WTC11 (cell line): Measurements from ENCODE around the gene SAPCD2. TPM values are rescaled to one million over a fixed set of nuclear protein-coding genes. Genes with fewer than 3 reads are reported as not detected.

Experiments used
- ATAC-seq: fragments of 200-7000 bp; cut with Tn5 transposase; 2 replicates; pipeline ENCODE4 v1.10.0; 2021; ENCODE audit warnings: mild to moderate bottlenecking, moderate library complexity
- CTCF ChIA-PET: fragments of 300-600 bp; sonication (Branson Sonifier 250); formaldehyde crosslinking; loops from one replicate; lab custom pipeline; 2021; ENCODE audit warnings: antibody characterized with exemption; lab: Charles Lee
- POLR2A ChIA-PET: fragments of 350-600 bp; sonication (Branson Sonifier 250); formaldehyde crosslinking; loops from one replicate; lab custom pipeline; 2021; ENCODE audit warnings: antibody characterized with exemption; lab: Charles Lee
- DNase-seq: peaks from one replicate; pipeline ENCODE4 v3.0.0; 2021; ENCODE audit warnings: low spot score
- H3K27ac Mint-ChIP-seq: 2 replicates; pipeline ENCODE4 v1.8.0; 2021; ENCODE audit warnings: mixed read lengths
- H3K27me3 Mint-ChIP-seq: 2 replicates; pipeline ENCODE4 v1.8.0; 2021; ENCODE audit warnings: low read depth, mild to moderate bottlenecking, moderate library complexity, mixed read lengths
- H3K36me3 Mint-ChIP-seq: 2 replicates; pipeline ENCODE4 v1.8.0; 2021; ENCODE audit warnings: mixed read lengths
- H3K4me1 Mint-ChIP-seq: 2 replicates; pipeline ENCODE4 v1.8.0; 2022; ENCODE audit warnings: mixed read lengths
- H3K4me3 Mint-ChIP-seq: 2 replicates; pipeline ENCODE4 v1.8.0; 2021; ENCODE audit warnings: mild to moderate bottlenecking, moderate library complexity, mixed read lengths
- H3K9me3 Mint-ChIP-seq: 2 replicates; pipeline ENCODE4 v1.8.0; 2021; ENCODE audit warnings: mixed read lengths
- CREB1 ChIP-seq: sonication (generic); formaldehyde crosslinking; IDR thresholded peaks from 2 replicates; pipeline ENCODE4 v1.8.0; 2023; ENCODE audit warnings: mild to moderate bottlenecking, missing genetic modification reagents
- CREM ChIP-seq: sonication (generic); formaldehyde crosslinking; IDR thresholded peaks from 2 replicates; pipeline ENCODE4 v1.8.1; 2022; ENCODE audit warnings: mild to moderate bottlenecking, missing genetic modification reagents, moderate library complexity
- ELF4 ChIP-seq: sonication (generic); formaldehyde crosslinking; IDR thresholded peaks from 2 replicates; pipeline ENCODE4 v1.8.1; 2022; ENCODE audit warnings: low read depth, mild to moderate bottlenecking, moderate library complexity, missing genetic modification reagents
- ETV6 ChIP-seq: sonication (generic); formaldehyde crosslinking; IDR thresholded peaks from 2 replicates; pipeline ENCODE4 v1.8.1; 2022; ENCODE audit warnings: mild to moderate bottlenecking, missing genetic modification reagents
- HMGA2 ChIP-seq: fragments of 250-450 bp; sonication (Bioruptor Pico); IDR thresholded peaks from 2 replicates; pipeline ENCODE4 v1.4.0; 2021; ENCODE audit warnings: mild to moderate bottlenecking, moderate library complexity
- JUN ChIP-seq: sonication (generic); formaldehyde crosslinking; IDR thresholded peaks from 2 replicates; pipeline ENCODE4 v1.8.0; 2023; ENCODE audit warnings: mild to moderate bottlenecking, missing genetic modification reagents
- KAT7 ChIP-seq: sonication (generic); formaldehyde crosslinking; IDR thresholded peaks from 2 replicates; pipeline ENCODE4 v1.8.1; 2023; ENCODE audit warnings: missing genetic modification reagents, mild to moderate bottlenecking, borderline replicate concordance
- MXD4 ChIP-seq: fragments of 250-450 bp; sonication (Bioruptor Pico); IDR thresholded peaks from 2 replicates; pipeline ENCODE4 v1.8.0; 2021; ENCODE audit warnings: mild to moderate bottlenecking, moderate library complexity, borderline replicate concordance
- SMAD3 ChIP-seq: sonication (generic); formaldehyde crosslinking; IDR thresholded peaks from 2 replicates; pipeline ENCODE4 v1.8.0; 2022; ENCODE audit warnings: missing genetic modification reagents, mild to moderate bottlenecking, borderline replicate concordance
- ZNF232 ChIP-seq: sonication (generic); formaldehyde crosslinking; IDR thresholded peaks from 2 replicates; pipeline ENCODE4 v1.8.0; 2022; ENCODE audit warnings: mild to moderate bottlenecking, missing genetic modification reagents
- ZNF396 ChIP-seq: fragments of 250-450 bp; sonication (Bioruptor Pico); IDR thresholded peaks from 2 replicates; pipeline ENCODE4 v1.8.0; 2021; ENCODE audit warnings: mild to moderate bottlenecking, moderate library complexity, borderline replicate concordance
- ZNF416 ChIP-seq: fragments of 250-450 bp; sonication (Bioruptor Pico); IDR thresholded peaks from 2 replicates; pipeline ENCODE4 v1.9.0; 2021; ENCODE audit warnings: mild to moderate bottlenecking, inconsistent platforms
- total RNA-seq: library from RNA; stranded (reverse); gene quantifications from 3 replicates; pipeline ENCODE4 v1.2.3, GENCODE V29; 2021
- TF ChIP-seq, protein P1 (sequence below): sonication (generic); formaldehyde crosslinking; IDR thresholded peaks from 2 replicates; pipeline ENCODE4 v1.8.0; 2022; ENCODE audit warnings: mild to moderate bottlenecking, missing genetic modification reagents
- TF ChIP-seq, protein P2 (sequence below): sonication (generic); formaldehyde crosslinking; IDR thresholded peaks from 2 replicates; pipeline ENCODE4 v1.8.1; 2022; ENCODE audit warnings: missing genetic modification reagents, borderline replicate concordance
- TF ChIP-seq, protein P3 (sequence below): fragments of 250-450 bp; sonication (Bioruptor Pico); IDR thresholded peaks from 2 replicates; pipeline ENCODE4 v1.9.0; 2021; ENCODE audit warnings: mild to moderate bottlenecking

Gene SAPCD2
- total RNA-seq, 1 experiment from 2014 or later = 67.0 TPM

DNA sequence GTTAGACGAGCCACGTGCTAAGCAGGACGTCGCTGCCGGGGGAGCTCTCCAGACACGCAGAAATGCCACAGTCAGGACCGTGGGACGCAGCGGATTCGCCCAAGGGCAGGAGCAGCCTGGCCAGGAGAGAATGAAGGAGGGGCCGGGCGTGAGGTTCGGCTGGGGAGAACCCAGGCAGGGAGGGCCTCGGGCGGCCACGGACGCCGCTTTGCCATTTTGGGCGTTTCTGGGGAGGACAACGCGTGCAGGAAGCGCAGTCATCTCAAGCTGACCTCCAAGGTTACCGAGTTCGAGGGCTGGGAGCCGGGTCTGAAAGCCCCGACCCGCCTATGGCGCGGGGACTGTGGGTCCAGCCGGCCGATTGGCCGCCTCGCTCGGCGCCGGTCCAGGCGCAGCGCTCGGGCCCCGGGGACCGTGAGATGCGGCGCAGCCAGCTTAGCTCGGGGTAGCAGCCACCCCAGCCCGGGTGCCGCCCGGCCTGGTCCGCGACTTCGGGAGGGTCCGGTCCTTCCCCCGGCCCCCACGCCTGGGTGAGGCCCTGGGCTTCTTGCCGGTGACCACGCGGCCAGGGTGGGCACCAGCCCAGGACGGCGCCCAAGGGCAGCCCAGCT, 15.7 kb upstream of the SAPCD2 start:
- DNase-seq (peak; percentile 36), ATAC-seq (peak; percentile 2)
- Mint-ChIP-seq H3K4me3 (peak overlapping the region; percentile 84), H3K27me3 (peaks cover 9% of the 10 kb centered on the region), H3K4me1 (peaks cover 16% of the 10 kb centered on the region), H3K9me3 (no peaks in the 10 kb centered on the region), H3K36me3 (peaks cover 6% of the 10 kb centered on the region), H3K27ac (peak overlapping the region; percentile 89; the same call in 1 of the 2 replicates)
- ChIA-PET POLR2A (interaction anchor here (1.0 to 2.2 kb wide), 10 partner anchors 9 to 156 kb away, joined by 3 to 21 read pairs (median 4); partner anchors contain the start of genes LRRC26, SAPCD2, TPRN and TUBB4B), CTCF (interaction anchor here (0.6 to 8.7 kb wide), 21 partner anchors 8 to 337 kb away, joined by 3 to 177 read pairs (median 7); partner anchors contain the start of genes EXD3, NOXA1, NPDC1 and NRARP)
- no peak for TF ChIP-seq ELF4
- 0 out of 2 replicates have a peak, but pooled peaks have one; percentile 8 for TF ChIP-seq KAT7 (CRISPR knock-in tag)
- TF ChIP-seq, protein P1, sequence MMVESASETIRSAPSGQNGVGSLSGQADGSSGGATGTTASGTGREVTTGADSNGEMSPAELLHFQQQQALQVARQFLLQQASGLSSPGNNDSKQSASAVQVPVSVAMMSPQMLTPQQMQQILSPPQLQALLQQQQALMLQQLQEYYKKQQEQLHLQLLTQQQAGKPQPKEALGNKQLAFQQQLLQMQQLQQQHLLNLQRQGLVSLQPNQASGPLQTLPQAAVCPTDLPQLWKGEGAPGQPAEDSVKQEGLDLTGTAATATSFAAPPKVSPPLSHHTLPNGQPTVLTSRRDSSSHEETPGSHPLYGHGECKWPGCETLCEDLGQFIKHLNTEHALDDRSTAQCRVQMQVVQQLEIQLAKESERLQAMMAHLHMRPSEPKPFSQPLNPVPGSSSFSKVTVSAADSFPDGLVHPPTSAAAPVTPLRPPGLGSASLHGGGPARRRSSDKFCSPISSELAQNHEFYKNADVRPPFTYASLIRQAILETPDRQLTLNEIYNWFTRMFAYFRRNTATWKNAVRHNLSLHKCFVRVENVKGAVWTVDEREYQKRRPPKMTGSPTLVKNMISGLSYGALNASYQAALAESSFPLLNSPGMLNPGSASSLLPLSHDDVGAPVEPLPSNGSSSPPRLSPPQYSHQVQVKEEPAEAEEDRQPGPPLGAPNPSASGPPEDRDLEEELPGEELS (CRISPR knock-in tag) = 0 out of 2 replicates have a peak, but pooled peaks have one; percentile 8
- TF ChIP-seq SMAD3 (CRISPR knock-in tag) = peak; percentile 29; the same call in 1 of the 2 replicates

DNA sequence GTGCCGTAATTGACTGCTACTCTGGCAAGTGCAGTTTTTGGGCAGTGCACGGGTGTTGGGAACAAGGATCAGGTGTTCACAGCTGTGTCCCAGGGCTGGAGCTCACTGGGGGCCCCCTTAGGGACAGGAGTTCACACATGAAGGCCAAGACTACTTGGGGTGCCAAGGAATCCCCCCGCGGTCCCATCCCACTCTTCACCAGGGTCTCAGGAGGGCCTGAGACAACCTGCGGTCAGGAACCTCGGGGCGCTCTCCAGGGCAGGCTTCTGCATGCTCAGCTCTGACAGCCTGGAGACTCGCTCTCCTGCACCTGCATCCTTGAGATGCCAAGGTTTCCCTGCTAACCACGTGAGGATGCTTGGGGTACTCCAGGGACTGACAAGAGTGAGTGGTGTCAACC, 14.2 kb upstream of the SAPCD2 start:
- CTCF ChIA-PET = interaction anchor here (1.2 to 8.7 kb wide), 4 partner anchors 17 to 132 kb away, joined by 3 to 177 read pairs (median 24); partner anchors contain the start of genes NPDC1 and SAPCD2
- H3K27me3 Mint-ChIP-seq = peaks cover 16% of the 10 kb centered on the region
- TF ChIP-seq HMGA2 (CRISPR knock-in tag) (no peak), ZNF232 (CRISPR knock-in tag) (no peak), ZNF416 (CRISPR knock-in tag) (no peak), JUN (CRISPR knock-in tag) (no peak), ETV6 (CRISPR knock-in tag) (no peak), ZNF396 (CRISPR knock-in tag) (no peak), MXD4 (no peak), CREM (CRISPR knock-in tag) (no peak)
- TF ChIP-seq, protein P2, sequence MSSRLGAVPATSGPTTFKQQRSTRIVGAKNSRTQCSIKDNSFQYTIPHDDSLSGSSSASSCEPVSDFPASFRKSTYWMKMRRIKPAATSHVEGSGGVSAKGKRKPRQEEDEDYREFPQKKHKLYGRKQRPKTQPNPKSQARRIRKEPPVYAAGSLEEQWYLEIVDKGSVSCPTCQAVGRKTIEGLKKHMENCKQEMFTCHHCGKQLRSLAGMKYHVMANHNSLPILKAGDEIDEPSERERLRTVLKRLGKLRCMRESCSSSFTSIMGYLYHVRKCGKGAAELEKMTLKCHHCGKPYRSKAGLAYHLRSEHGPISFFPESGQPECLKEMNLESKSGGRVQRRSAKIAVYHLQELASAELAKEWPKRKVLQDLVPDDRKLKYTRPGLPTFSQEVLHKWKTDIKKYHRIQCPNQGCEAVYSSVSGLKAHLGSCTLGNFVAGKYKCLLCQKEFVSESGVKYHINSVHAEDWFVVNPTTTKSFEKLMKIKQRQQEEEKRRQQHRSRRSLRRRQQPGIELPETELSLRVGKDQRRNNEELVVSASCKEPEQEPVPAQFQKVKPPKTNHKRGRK (CRISPR knock-in tag) = no peak
- TF ChIP-seq, protein P3, sequence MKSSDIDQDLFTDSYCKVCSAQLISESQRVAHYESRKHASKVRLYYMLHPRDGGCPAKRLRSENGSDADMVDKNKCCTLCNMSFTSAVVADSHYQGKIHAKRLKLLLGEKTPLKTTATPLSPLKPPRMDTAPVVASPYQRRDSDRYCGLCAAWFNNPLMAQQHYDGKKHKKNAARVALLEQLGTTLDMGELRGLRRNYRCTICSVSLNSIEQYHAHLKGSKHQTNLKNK (CRISPR knock-in tag) = no peak
- TF ChIP-seq, all 79 proteins: peak for 0
- DNase-seq = no peak
- Mint-ChIP-seq H3K9me3 (no peaks in the 10 kb centered on the region), H3K4me1 (peaks cover 16% of the 10 kb centered on the region), H3K4me3 (no peak overlapping the region), H3K36me3 (peaks cover 5% of the 10 kb centered on the region; the same call in 1 of the 2 replicates), H3K27ac (no peak overlapping the region)
- POLR2A ChIA-PET = interaction anchor here (0.6 kb wide), 2 partner anchors 14 to 154 kb away, joined by 3 read pairs; no protein-coding TSS in a partner anchor
- no peak for ATAC-seq

DNA sequence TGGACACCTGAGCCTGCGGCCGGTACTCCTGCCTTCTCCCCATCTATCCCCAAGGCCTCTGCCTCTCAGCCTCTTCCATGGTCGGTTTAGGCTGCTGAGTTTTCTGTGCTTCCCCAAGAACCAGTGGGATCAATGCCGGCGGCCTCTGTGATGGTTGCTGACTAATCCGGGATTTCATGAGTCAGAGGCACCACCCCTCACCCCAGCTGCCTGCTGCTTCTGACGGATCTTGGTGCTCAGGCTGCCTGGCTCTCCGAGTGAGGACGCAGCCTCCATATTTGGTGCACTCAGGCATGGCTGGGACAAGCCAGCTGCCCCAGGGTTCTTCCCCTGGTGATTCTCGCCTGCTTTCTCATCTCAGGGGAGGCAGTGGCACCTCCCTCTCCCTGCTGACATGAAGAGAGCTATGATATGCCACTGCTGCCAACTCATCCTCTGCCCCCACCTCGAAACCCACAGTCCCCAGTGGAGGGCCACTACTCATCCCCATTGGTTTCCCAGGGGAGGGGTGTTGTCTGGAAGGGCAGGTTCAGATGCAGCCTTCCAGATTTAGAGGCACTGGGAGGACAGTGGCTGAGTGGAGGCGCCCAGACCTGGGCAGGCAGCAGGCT, 13.1 kb upstream of the SAPCD2 start:
- peaks cover 25% of the 10 kb centered on the region for H3K27me3 Mint-ChIP-seq
- POLR2A ChIA-PET = no interaction called here
- no peak overlapping the region for H3K27ac Mint-ChIP-seq
- no peak overlapping the region for H3K4me3 Mint-ChIP-seq
- no peak for ATAC-seq
- TF ChIP-seq CREB1 = no peak
- CTCF ChIA-PET = interaction anchor here (4.1 to 8.7 kb wide), 2 partner anchors 16 to 37 kb away, joined by 29 to 177 read pairs; partner anchors contain the start of genes NPDC1 and SAPCD2
- peaks cover 16% of the 10 kb centered on the region for H3K4me1 Mint-ChIP-seq
- no peak for DNase-seq
- no peaks in the 10 kb centered on the region for H3K9me3 Mint-ChIP-seq
- H3K36me3 Mint-ChIP-seq = no peaks in the 10 kb centered on the region
